Effector CD8-positive, alpha-beta T cell (primary cell): Measurements from ENCODE around the gene CGB2.

Experiments used
- DNase-seq: peaks from one replicate; lab custom pipeline; 2025; lab: John Stamatoyannopoulos, UW
- total RNA-seq, 4 experiments: gene quantifications; one replicate each; lab custom pipeline; 2026; lab: John Stamatoyannopoulos, UW

The CGB2 gene
- total RNA-seq, result 0 to 0.19 (median 0) reads per million in 4 experiments

GRCh38 chr19:49031642-49032301 is at the start of gene CGB2:
Gene CGB2 (plus strand): TSS chr19:49031890. CDS start chr19:49032096, 206 bp downstream.
- DNase-seq, result peak; percentile 18

GRCh38 chr19:48982280-48982679 is 49.4 kb upstream of the CGB2 start:
- no peak for DNase-seq

GRCh38 chr19:48985711-48986110 is 46.0 kb upstream of the CGB2 start:
- no peak for DNase-seq

- DNase-seq, result no peak
These were observed 45.5 kb upstream of the CGB2 start for GRCh38 chr19:48986211-48986610.

GRCh38 chr19:48987323-48987722 is 44.4 kb upstream of the CGB2 start:
- DNase-seq, result no peak

- no peak for DNase-seq
These were observed 43.4 kb upstream of the CGB2 start for GRCh38 chr19:48988286-48988685.

- no peak for DNase-seq
These were observed 42.8 kb upstream of the CGB2 start for GRCh38 chr19:48988860-48989259.

GRCh38 chr19:48989701-48990291 is 41.9 kb upstream of the CGB2 start:
- DNase-seq, result no peak

GRCh38 chr19:48990400-48990799 is 41.3 kb upstream of the CGB2 start:
- DNase-seq, result no peak

GRCh38 chr19:48991011-48991609 is 40.6 kb upstream of the CGB2 start:
- no peak for DNase-seq

GRCh38 chr19:48991873-48992580 is 39.7 kb upstream of the CGB2 start:
- DNase-seq, result no peak

- no peak for DNase-seq
These were observed 39.0 kb upstream of the CGB2 start for GRCh38 chr19:48992581-48993174.

- peak; percentile 98 for DNase-seq
These were observed 38.3 kb upstream of the CGB2 start, which contains the start of the genes GYS1 and RUVBL2 for GRCh38 chr19:48993175-48994034. Gene GYS1 (minus strand): TSS chr19:48993309. CDS start chr19:48993112, 197 bp downstream. Gene RUVBL2 (plus strand): TSS chr19:48993887. CDS start chr19:48993912, 25 bp downstream.

GRCh38 chr19:48994035-48994386 is 37.7 kb upstream of the CGB2 start:
- DNase-seq, result no peak

GRCh38 chr19:48997972-48998371 is 33.7 kb upstream of the CGB2 start:
- DNase-seq, result peak; percentile 16

GRCh38 chr19:48999481-49000325 is 32.0 kb upstream of the CGB2 start:
- peak; percentile 18 for DNase-seq

- no peak for DNase-seq
These were observed 27.6 kb upstream of the CGB2 start for GRCh38 chr19:49004133-49004532.

- DNase-seq, result no peak
These were observed 26.6 kb upstream of the CGB2 start for GRCh38 chr19:49004964-49005614.

GRCh38 chr19:49006905-49007304 is 24.8 kb upstream of the CGB2 start:
- DNase-seq, result no peak

- no peak for DNase-seq
These were observed 21.9 kb upstream of the CGB2 start for GRCh38 chr19:49009828-49010227.
